Measurements from ENCODE around the gene LYZL1. TPM values are rescaled to one million over a fixed set of nuclear protein-coding genes. Genes with fewer than 3 reads are reported as not detected.

The LYZL1 gene
- total RNA-seq, 2 experiments from 2014 or later: not detected

DNA sequence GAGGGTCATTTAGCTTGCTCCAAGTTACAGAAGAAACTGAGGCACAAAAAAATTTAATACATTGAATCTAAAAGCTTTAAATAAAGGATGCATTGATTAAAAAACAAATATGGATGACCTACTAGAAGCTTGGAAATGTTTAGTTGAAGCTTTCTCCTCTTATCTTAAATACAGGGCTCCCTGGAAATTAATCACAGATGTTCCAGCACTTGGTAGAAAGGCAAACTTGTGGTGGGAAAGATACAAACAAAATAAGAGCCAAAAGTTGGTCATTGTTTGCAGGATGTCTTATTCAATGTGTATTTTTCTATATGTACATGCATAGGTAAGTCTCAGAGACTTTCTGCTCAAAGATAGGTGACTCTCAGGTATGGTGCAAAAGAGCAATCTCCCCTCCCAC, 40.7 kb upstream of the LYZL1 start:
- Mint-ChIP-seq H3K9me3 (no peaks in the 10 kb centered on the region), H3K36me3 (ENCODE audit: low read depth) (no peaks in the 10 kb centered on the region), H3K27ac (no peak overlapping the region), H3K4me1 (ENCODE audit: low read depth) (no peaks in the 10 kb centered on the region), H3K27me3 (peaks cover 26% of the 10 kb centered on the region), H3K4me3 (no peak overlapping the region)
- H3K27me3 ChIP-seq (ENCODE audit: control insufficient read depth in 1 of 2, insufficient read depth in 2 of 2, low read length in 2 of 2): peaks cover 3 to 14% of the 10 kb centered on the region in 2 experiments
- H3K27ac ChIP-seq (ENCODE audit: low read depth in 1 of 2, low read length in 2 of 2): no peak overlapping the region
- H3K4me1 ChIP-seq (ENCODE audit: insufficient read depth, low read length): no peaks in the 10 kb centered on the region
- no peaks in the 10 kb centered on the region for H3K9me3 ChIP-seq (ENCODE audit: control insufficient read depth in 1 of 2, insufficient read depth in 1 of 2, low read length in 2 of 2)
- no peak for DNase-seq
- TF ChIP-seq, protein P1, sequence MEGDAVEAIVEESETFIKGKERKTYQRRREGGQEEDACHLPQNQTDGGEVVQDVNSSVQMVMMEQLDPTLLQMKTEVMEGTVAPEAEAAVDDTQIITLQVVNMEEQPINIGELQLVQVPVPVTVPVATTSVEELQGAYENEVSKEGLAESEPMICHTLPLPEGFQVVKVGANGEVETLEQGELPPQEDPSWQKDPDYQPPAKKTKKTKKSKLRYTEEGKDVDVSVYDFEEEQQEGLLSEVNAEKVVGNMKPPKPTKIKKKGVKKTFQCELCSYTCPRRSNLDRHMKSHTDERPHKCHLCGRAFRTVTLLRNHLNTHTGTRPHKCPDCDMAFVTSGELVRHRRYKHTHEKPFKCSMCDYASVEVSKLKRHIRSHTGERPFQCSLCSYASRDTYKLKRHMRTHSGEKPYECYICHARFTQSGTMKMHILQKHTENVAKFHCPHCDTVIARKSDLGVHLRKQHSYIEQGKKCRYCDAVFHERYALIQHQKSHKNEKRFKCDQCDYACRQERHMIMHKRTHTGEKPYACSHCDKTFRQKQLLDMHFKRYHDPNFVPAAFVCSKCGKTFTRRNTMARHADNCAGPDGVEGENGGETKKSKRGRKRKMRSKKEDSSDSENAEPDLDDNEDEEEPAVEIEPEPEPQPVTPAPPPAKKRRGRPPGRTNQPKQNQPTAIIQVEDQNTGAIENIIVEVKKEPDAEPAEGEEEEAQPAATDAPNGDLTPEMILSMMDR (IDR thresholded peaks at IDR 0.05): no peak
- H3K36me3 ChIP-seq (ENCODE audit: insufficient read depth, low read length): no peaks in the 10 kb centered on the region
- no peak overlapping the region for H3K4me3 ChIP-seq (ENCODE audit: low read length)
- ChIA-PET POLR2A (no interaction called here), CTCF (no interaction called here)
- ATAC-seq (ENCODE audit: poor library complexity): no peak
- intact Hi-C loops (cut with DNase I, micrococcal nuclease): no loop called here

DNA sequence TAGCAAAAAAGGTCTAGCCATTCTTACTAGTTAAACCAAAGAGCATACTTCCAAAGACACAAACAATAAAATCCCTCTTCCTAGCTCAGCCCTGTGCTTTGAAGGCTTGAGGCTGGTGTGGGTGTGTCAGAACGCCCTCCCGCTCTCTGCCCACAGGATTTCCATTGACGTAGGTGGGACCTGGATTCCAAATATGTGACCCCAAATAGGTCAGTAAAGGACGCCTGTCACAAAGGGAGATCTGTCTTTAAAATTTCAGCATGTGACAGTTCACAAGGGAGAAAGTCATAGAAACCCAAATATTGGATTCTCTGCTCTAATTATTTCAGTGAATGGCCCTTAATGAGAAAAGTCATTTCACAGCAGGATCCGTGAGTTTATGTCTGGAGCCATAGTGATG, 39.9 kb upstream of the LYZL1 start:
- no peak for DNase-seq

DNA sequence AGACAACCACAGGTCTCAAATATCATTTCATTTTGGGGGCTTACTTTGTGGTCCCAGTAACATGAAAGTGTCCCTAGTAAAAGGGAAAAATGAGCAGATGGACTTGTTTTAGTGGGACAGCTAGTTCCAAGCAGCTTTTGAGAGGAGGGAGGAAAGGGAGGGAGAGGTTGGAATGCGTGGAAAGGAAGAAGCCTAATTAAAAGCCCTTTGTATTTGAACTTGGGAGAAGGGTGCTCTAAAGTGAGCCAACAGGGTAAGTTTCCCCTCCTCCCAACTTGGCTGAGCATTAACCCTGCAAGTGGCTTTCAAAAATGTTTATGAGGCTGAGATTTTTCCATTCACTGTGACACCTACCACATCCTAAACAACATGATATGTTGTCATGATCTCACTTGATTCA, 38.8 kb upstream of the LYZL1 start:
- no peaks in the 10 kb centered on the region for H3K4me1 ChIP-seq (ENCODE audit: insufficient read depth, low read length)
- no peaks in the 10 kb centered on the region for H3K9me3 Mint-ChIP-seq
- no peaks in the 10 kb centered on the region for H3K9me3 ChIP-seq (ENCODE audit: control insufficient read depth in 1 of 2, insufficient read depth in 1 of 2, low read length in 2 of 2)
- H3K27ac Mint-ChIP-seq: no peak overlapping the region
- POLR2A ChIA-PET: no interaction called here
- DNase-seq (no peak), ATAC-seq (ENCODE audit: poor library complexity) (no peak)
- TF ChIP-seq, protein P1 (IDR thresholded peaks at IDR 0.05): no peak
- H3K4me1 Mint-ChIP-seq (ENCODE audit: low read depth): no peaks in the 10 kb centered on the region
- CTCF ChIA-PET: no interaction called here
- peaks cover 36% of the 10 kb centered on the region for H3K27me3 Mint-ChIP-seq
- no peak overlapping the region for H3K27ac ChIP-seq (ENCODE audit: low read depth in 1 of 2, low read length in 2 of 2)
- intact Hi-C loops (cut with DNase I, micrococcal nuclease): no loop called here
- H3K36me3 ChIP-seq (ENCODE audit: insufficient read depth, low read length): no peaks in the 10 kb centered on the region
- peaks cover 3 to 10% of the 10 kb centered on the region in 2 experiments for H3K27me3 ChIP-seq (ENCODE audit: control insufficient read depth in 1 of 2, insufficient read depth in 2 of 2, low read length in 2 of 2)
- H3K4me3 ChIP-seq (ENCODE audit: low read length): no peak overlapping the region
- H3K36me3 Mint-ChIP-seq (ENCODE audit: low read depth): no peaks in the 10 kb centered on the region
- no peak overlapping the region for H3K4me3 Mint-ChIP-seq

More for the DNA sequence above, 39.9 kb upstream of the LYZL1 start:
- Histone ChIP-seq H3K36me3 (ENCODE audit: insufficient read depth, low read length) (no peaks in the 10 kb centered on the region), H3K9me3 (ENCODE audit: control insufficient read depth in 1 of 2, insufficient read depth in 1 of 2, low read length in 2 of 2) (no peaks in the 10 kb centered on the region), H3K4me1 (ENCODE audit: insufficient read depth, low read length) (no peaks in the 10 kb centered on the region), H3K27ac (ENCODE audit: low read depth in 1 of 2, low read length in 2 of 2) (no peak overlapping the region), H3K27me3 (ENCODE audit: control insufficient read depth in 1 of 2, insufficient read depth in 2 of 2, low read length in 2 of 2) (peaks cover 3 to 14% of the 10 kb centered on the region in 2 experiments), H3K4me3 (ENCODE audit: low read length) (no peak overlapping the region)
- H3K4me1 Mint-ChIP-seq (ENCODE audit: low read depth): no peaks in the 10 kb centered on the region
- POLR2A ChIA-PET: no interaction called here
- peaks cover 34% of the 10 kb centered on the region for H3K27me3 Mint-ChIP-seq
- TF ChIP-seq, protein P1 (IDR thresholded peaks at IDR 0.05): no peak
- no peaks in the 10 kb centered on the region for H3K36me3 Mint-ChIP-seq (ENCODE audit: low read depth)
- no peaks in the 10 kb centered on the region for H3K9me3 Mint-ChIP-seq
- no peak overlapping the region for H3K27ac Mint-ChIP-seq
- ATAC-seq (ENCODE audit: poor library complexity): no peak
- intact Hi-C loops (cut with DNase I, micrococcal nuclease): no loop called here
- CTCF ChIA-PET: no interaction called here
- H3K4me3 Mint-ChIP-seq: no peak overlapping the region

Measured in CD4-positive, alpha-beta T cell (primary cell).